Measurements from ENCODE around the gene CWC22. TPM values are rescaled to one million over a fixed set of nuclear protein-coding genes. Genes with fewer than 3 reads are reported as not detected.
"Not testable (repeated sequence)": the region's sequence is repeated elsewhere in the genome, so short reads cannot be mapped to it uniquely, and the experiment has no call there.

Gene CWC22
- total and polyA plus RNA-seq, 4 experiments from 2014 or later, result 18.1 to 31.1 (median 28.2) TPM

DNA sequence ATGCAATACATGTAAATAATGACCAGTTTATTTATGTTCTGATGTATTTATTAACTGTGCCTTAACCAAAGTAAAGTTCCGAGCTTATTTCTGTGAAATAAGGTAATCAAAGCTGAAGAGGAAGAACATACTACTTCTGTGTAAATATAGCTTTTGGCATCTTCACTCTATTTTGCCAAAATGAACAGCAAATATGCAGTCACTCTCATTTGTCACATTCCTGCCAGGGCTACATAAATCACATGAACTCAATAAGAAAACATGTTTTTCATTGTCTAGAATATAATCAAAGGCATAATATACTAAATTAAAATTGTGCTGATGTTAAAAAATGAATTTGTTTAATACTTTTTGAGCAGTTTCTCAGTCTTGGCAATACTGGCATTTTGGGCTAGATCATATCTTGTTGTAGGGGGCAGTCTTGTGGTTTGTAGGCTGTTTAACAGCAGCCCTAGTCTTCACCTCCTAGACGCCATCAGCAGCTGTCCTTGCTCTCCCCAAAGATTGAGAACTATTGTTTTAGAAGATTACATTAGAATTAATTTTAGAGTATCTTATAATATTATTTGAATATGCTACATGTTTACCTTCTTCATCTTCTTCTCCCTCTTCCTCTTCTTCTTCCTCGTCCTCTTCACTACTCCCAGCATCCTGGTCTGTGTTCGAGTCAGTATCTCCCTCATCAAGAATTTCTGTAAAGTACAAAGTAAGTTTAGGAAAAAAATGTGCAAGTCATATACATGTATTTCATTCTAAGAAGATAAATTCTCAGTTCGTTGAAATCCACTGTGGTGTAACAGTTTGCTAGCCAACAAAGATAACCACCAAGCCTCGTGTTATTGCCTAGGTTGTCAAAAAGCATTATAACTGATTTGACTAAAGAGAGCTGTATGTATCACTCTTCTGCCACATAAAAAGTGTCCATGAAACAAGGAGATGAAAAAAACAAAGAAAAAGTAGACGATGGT lies 41.5 kb downstream of the CWC22 start:
- H3K36me3 ChIP-seq (ENCODE audit: insufficient read depth, low read length), result peaks cover 30% of the 10 kb centered on the region
- intact Hi-C loops (cut with micrococcal nuclease), result no loop called here
- CTCF ChIA-PET (ENCODE audit: partially characterized antibody), result no interaction called here

DNA sequence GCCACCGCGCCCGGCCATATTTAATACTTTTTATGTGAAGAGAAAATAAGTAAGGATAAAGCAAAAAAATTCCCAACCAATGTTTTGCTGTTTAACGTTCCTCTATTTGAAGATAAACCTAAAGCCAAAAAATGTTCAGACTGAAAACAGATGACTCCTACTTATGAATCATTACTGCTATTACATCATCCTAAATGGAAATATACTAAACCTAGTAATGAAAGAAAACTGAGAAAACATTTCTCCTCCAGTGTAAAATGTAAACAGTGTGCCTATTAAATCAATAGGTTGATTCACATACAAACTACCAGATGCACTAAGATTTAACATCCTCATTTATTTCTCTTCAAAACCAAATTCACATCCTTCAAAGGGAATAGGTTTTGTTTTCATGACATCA lies 43.5 kb downstream of the CWC22 start:
- Mint-ChIP-seq H3K4me3 (no peak overlapping the region), H3K4me1 (peaks cover 0 to 3% (median 0%) of the 10 kb centered on the region in 4 donors), H3K27ac (no peak overlapping the region), H3K27me3 (no peaks in the 10 kb centered on the region), H3K36me3 (peaks cover 48 to 55% of the 10 kb centered on the region in 2 donors), H3K9me3 (no peaks in the 10 kb centered on the region)
- ChIA-PET CTCF (ENCODE audit: partially characterized antibody) (no interaction called here), POLR2A (ENCODE audit: partially characterized antibody) (no interaction called here)
- H3K36me3 ChIP-seq (ENCODE audit: insufficient read depth, low read length), result peaks cover 26% of the 10 kb centered on the region
- H3K4me3 ChIP-seq (ENCODE audit: low read length in 2 of 2), result no peak overlapping the region
- no peaks in the 10 kb centered on the region for H3K4me1 ChIP-seq (ENCODE audit: insufficient read depth, low read length)
- no peak for DNase-seq
- no peaks in the 10 kb centered on the region for H3K9me3 ChIP-seq (ENCODE audit: control insufficient read depth in 1 of 2, low read length in 2 of 2)
- H3K27ac ChIP-seq (ENCODE audit: low read depth, low read length), result no peak overlapping the region
- no peaks in the 10 kb centered on the region for H3K27me3 ChIP-seq (ENCODE audit: insufficient read depth, low read length)
- intact Hi-C loops (cut with micrococcal nuclease), result no loop called here

More for the DNA sequence above, 41.5 kb downstream of the CWC22 start:
- H3K4me1 ChIP-seq (ENCODE audit: insufficient read depth, low read length), result no peaks in the 10 kb centered on the region
- H3K36me3 Mint-ChIP-seq, result peaks cover 59 to 63% of the 10 kb centered on the region in 2 donors
- POLR2A ChIA-PET (ENCODE audit: partially characterized antibody), result no interaction called here
- no peaks in the 10 kb centered on the region for H3K27me3 ChIP-seq (ENCODE audit: insufficient read depth, low read length)
- H3K9me3 Mint-ChIP-seq, result no peaks in the 10 kb centered on the region
- H3K4me3 Mint-ChIP-seq, result peak overlapping the region in 1 of 8 donors; percentile 8
- DNase-seq, result no peak
- H3K4me3 ChIP-seq (ENCODE audit: low read length in 2 of 2), result no peak overlapping the region
- no peaks in the 10 kb centered on the region for H3K9me3 ChIP-seq (ENCODE audit: control insufficient read depth in 1 of 2, low read length in 2 of 2)
- no peak overlapping the region for H3K27ac ChIP-seq (ENCODE audit: low read depth, low read length)
- H3K27me3 Mint-ChIP-seq, result no peaks in the 10 kb centered on the region
- peaks cover 0 to 3% (median 0%) of the 10 kb centered on the region in 4 donors for H3K4me1 Mint-ChIP-seq
- H3K27ac Mint-ChIP-seq, result peak overlapping the region in 1 of 7 donors; percentile 18

DNA sequence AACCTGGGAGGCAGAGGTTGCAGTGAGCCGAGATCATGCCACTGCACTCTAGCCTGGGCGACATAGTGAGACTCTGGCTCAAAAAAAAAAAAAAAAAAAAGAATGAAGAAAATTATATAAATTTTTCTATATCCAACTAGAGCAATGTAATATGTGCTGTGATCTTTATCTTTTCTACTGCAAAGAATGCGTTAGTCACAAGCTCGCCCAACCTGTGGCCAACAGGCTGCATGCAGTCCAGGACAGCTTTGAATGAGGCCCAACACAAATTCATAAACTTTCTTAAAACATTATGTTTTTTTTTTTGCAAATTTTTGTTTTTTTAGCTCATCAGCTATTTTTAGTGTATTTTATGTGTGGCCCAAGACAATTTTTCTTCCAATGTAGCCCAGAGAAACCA lies 48.8 kb downstream of the CWC22 start:
- peaks cover 24 to 50% of the 10 kb centered on the region in 2 donors for H3K36me3 Mint-ChIP-seq

DNA sequence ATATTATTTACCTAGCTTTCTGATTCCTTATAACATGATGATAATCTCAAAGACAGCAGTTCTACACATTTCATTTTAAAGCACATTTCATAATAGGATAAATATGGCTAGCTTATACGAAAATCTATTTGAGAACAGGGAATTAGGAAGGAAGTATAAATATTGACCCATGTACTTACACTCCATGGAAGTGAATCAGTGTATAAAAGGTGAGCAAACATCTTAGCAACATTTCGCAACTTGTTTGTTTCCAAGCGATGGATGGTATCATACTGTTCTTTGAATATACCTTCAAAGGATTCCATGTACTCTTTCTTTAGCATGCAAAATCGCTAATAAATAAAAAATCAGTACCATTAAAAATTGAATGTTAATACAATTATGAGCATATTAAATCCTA lies 53.1 kb downstream of the CWC22 start:
- CTCF ChIA-PET (ENCODE audit: partially characterized antibody), result no interaction called here
- no peak overlapping the region for H3K4me3 ChIP-seq (ENCODE audit: low read length in 2 of 2)
- no peak overlapping the region for H3K27ac Mint-ChIP-seq
- no peaks in the 10 kb centered on the region for H3K27me3 ChIP-seq (ENCODE audit: insufficient read depth, low read length)
- DNase-seq, result no peak
- peaks cover 47 to 65% of the 10 kb centered on the region in 2 donors for H3K36me3 Mint-ChIP-seq
- intact Hi-C loops (cut with micrococcal nuclease), result no loop called here
- no peaks in the 10 kb centered on the region for H3K9me3 ChIP-seq (ENCODE audit: control insufficient read depth in 1 of 2, low read length in 2 of 2)
- peaks cover 0 to 3% (median under 1%) of the 10 kb centered on the region in 4 donors for H3K4me1 Mint-ChIP-seq
- H3K27me3 Mint-ChIP-seq, result no peaks in the 10 kb centered on the region
- no peaks in the 10 kb centered on the region for H3K9me3 Mint-ChIP-seq
- H3K4me1 ChIP-seq (ENCODE audit: insufficient read depth, low read length), result no peaks in the 10 kb centered on the region
- H3K36me3 ChIP-seq (ENCODE audit: insufficient read depth, low read length), result peaks cover 40% of the 10 kb centered on the region
- POLR2A ChIA-PET (ENCODE audit: partially characterized antibody), result no interaction called here
- H3K27ac ChIP-seq (ENCODE audit: low read depth, low read length), result no peak overlapping the region
- no peak overlapping the region for H3K4me3 Mint-ChIP-seq

More for the DNA sequence above, 48.8 kb downstream of the CWC22 start:
- H3K4me3 ChIP-seq (ENCODE audit: low read length in 2 of 2); H3K27me3 ChIP-seq (ENCODE audit: insufficient read depth, low read length); intact Hi-C loops (cut with micrococcal nuclease); DNase-seq; POLR2A ChIA-PET (ENCODE audit: partially characterized antibody); H3K27ac ChIP-seq (ENCODE audit: low read depth, low read length); H3K27me3 Mint-ChIP-seq; CTCF ChIA-PET (ENCODE audit: partially characterized antibody); H3K9me3 ChIP-seq (ENCODE audit: control insufficient read depth in 1 of 2, low read length in 2 of 2); H3K4me1 Mint-ChIP-seq; H3K4me3 Mint-ChIP-seq; H3K4me1 ChIP-seq (ENCODE audit: insufficient read depth, low read length); H3K9me3 Mint-ChIP-seq: not testable (repeated sequence)
- H3K36me3 ChIP-seq (ENCODE audit: insufficient read depth, low read length), result peaks cover 20% of the 10 kb centered on the region
- peak overlapping the region in 1 of 7 donors; percentile 36 for H3K27ac Mint-ChIP-seq

DNA sequence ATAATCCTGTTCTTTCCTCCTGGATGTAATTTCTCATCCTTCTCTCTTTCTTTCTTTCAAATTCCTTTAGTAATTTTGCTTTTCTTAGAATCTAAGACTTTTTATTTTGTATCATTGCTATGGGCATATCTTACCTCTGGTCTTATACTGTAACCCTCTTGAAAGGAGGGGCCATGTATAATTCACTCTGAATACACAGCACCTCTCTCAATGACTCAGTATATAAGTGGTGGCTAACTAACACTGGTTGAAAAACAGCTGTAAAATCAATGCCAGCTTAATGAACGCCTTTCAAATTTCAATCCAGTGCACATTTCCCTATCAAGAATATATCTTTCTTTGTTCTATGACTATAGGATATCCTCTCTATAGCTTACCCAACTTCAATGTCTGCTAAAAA lies 53.7 kb downstream of the CWC22 start:
- Histone ChIP-seq H3K36me3 (ENCODE audit: insufficient read depth, low read length) (peaks cover 41% of the 10 kb centered on the region), H3K4me1 (ENCODE audit: insufficient read depth, low read length) (no peaks in the 10 kb centered on the region), H3K27me3 (ENCODE audit: insufficient read depth, low read length) (no peaks in the 10 kb centered on the region), H3K27ac (ENCODE audit: low read depth, low read length) (no peak overlapping the region), H3K9me3 (ENCODE audit: control insufficient read depth in 1 of 2, low read length in 2 of 2) (no peaks in the 10 kb centered on the region), H3K4me3 (ENCODE audit: low read length in 2 of 2) (no peak overlapping the region)
- intact Hi-C loops (cut with micrococcal nuclease), result no loop called here
- H3K4me3 Mint-ChIP-seq, result no peak overlapping the region
- no peaks in the 10 kb centered on the region for H3K27me3 Mint-ChIP-seq
- ChIA-PET POLR2A (ENCODE audit: partially characterized antibody) (no interaction called here), CTCF (ENCODE audit: partially characterized antibody) (no interaction called here)
- H3K4me1 Mint-ChIP-seq, result peaks cover 0 to 3% (median under 1%) of the 10 kb centered on the region in 4 donors
- no peaks in the 10 kb centered on the region for H3K9me3 Mint-ChIP-seq
- H3K27ac Mint-ChIP-seq, result peak overlapping the region in 1 of 7 donors; percentile 82
- DNase-seq, result no peak
- peaks cover 54 to 68% of the 10 kb centered on the region in 2 donors for H3K36me3 Mint-ChIP-seq

DNA sequence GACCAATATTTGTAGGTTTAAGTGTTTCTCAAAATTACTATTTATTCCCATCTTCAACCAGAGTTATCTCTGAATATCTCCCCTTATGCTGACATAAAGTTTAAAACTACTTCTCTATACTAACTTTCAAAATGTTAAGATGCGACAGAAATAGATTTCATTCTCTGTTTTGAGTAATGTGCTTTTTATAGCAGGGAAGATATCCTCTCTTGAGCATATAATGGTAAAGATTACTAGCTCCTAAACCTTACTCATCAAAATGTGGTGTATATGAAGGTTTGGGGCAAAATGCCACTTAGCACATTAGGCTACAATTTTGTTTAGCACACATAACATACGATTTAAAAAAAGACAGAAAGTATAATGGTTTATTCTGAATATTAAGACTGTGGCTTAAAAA lies 54.4 kb downstream of the CWC22 start:
- POLR2A ChIA-PET (ENCODE audit: partially characterized antibody), result no interaction called here
- H3K9me3 ChIP-seq (ENCODE audit: control insufficient read depth in 1 of 2, low read length in 2 of 2), result no peaks in the 10 kb centered on the region
- H3K4me1 ChIP-seq (ENCODE audit: insufficient read depth, low read length), result no peaks in the 10 kb centered on the region
- H3K4me1 Mint-ChIP-seq, result peaks cover 0 to 3% (median under 1%) of the 10 kb centered on the region in 4 donors
- peaks cover 52 to 70% of the 10 kb centered on the region in 2 donors for H3K36me3 Mint-ChIP-seq
- H3K27me3 ChIP-seq (ENCODE audit: insufficient read depth, low read length), result no peaks in the 10 kb centered on the region
- H3K27ac Mint-ChIP-seq, result no peak overlapping the region
- intact Hi-C loops (cut with micrococcal nuclease), result no loop called here
- H3K4me3 Mint-ChIP-seq, result no peak overlapping the region
- no peaks in the 10 kb centered on the region for H3K27me3 Mint-ChIP-seq
- no peaks in the 10 kb centered on the region for H3K9me3 Mint-ChIP-seq
- DNase-seq, result no peak
- no peak overlapping the region for H3K27ac ChIP-seq (ENCODE audit: low read depth, low read length)
- H3K4me3 ChIP-seq (ENCODE audit: low read length in 2 of 2), result no peak overlapping the region
- CTCF ChIA-PET (ENCODE audit: partially characterized antibody), result no interaction called here
- H3K36me3 ChIP-seq (ENCODE audit: insufficient read depth, low read length), result peaks cover 41% of the 10 kb centered on the region

DNA sequence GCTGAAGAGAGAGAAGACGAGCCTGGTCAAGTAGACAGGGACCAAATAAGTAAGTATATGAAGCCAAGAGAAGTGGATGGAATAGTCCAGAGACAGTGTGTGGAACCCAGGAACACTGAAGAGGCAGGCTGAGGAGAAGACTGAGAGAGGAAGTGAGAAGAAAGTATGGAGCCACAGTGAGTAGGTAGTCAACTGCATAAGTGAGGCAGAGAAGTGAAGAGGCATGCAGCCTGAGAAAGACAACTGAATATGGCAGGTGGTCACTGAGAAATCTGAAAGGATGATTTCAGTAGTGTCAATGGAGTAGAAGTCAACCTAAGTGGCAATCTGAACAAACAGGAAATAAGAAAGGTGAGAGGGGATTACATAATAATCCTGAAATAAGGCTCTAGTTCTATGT lies 55.4 kb downstream of the CWC22 start:
- H3K36me3 ChIP-seq (ENCODE audit: insufficient read depth, low read length), result peaks cover 41% of the 10 kb centered on the region
- POLR2A ChIA-PET (ENCODE audit: partially characterized antibody), result no interaction called here

More for the DNA sequence above, 55.4 kb downstream of the CWC22 start:
- no peak for DNase-seq
- Histone ChIP-seq H3K27ac (ENCODE audit: low read depth, low read length) (no peak overlapping the region), H3K4me3 (ENCODE audit: low read length in 2 of 2) (no peak overlapping the region), H3K9me3 (ENCODE audit: control insufficient read depth in 1 of 2, low read length in 2 of 2) (no peaks in the 10 kb centered on the region), H3K4me1 (ENCODE audit: insufficient read depth, low read length) (no peaks in the 10 kb centered on the region), H3K27me3 (ENCODE audit: insufficient read depth, low read length) (no peaks in the 10 kb centered on the region)
- intact Hi-C loops (cut with micrococcal nuclease), result no loop called here
- Mint-ChIP-seq H3K27me3 (no peaks in the 10 kb centered on the region), H3K9me3 (no peaks in the 10 kb centered on the region), H3K4me3 (no peak overlapping the region), H3K4me1 (peaks cover 0 to 3% (median under 1%) of the 10 kb centered on the region in 4 donors), H3K36me3 (peaks cover 52 to 70% of the 10 kb centered on the region in 2 donors), H3K27ac (no peak overlapping the region)
- CTCF ChIA-PET (ENCODE audit: partially characterized antibody), result no interaction called here
